ENCODE data around the gene RGS7. TPM values are rescaled to one million over a fixed set of nuclear protein-coding genes. Genes with fewer than 3 reads are reported as not detected.
"Not testable (repeated sequence)": the region's sequence is repeated elsewhere in the genome, so short reads cannot be mapped to it uniquely, and the experiment has no call there.

Gene RGS7
- total and polyA plus RNA-seq, 7 donors: 0.04 TPM; not detected in 6

DNA sequence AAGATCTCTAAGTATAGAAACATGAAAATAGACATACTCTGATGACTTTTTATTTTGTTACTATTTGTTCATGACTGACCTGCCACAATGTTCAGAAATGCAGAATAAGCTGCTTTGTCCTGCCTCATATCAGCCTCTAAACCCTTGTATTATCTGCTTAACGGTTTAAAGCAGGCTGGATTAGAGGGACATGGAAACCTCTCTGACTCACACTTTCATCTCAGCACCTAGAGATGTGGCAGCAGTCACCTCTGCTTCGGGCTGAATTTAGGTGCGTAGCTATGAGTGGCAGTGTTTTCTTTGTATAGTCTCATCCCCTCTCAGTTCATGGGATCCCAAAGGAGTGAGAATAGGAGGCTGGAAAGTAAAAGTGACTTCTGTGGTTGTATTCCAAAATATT lies 255.4 kb downstream of the RGS7 start:
- no peak for ATAC-seq
- no peaks in the 10 kb centered on the region for H3K36me3 ChIP-seq (ENCODE audit: insufficient read depth in 1 of 2, low read depth in 1 of 2)
- H3K27ac ChIP-seq: no peak overlapping the region
- no peak for DNase-seq
- 55 to 67% (median 59%) methylated on average over 3 of the region's 3 CpGs for WGBS, 3 donors
- TF ChIP-seq, protein P1, sequence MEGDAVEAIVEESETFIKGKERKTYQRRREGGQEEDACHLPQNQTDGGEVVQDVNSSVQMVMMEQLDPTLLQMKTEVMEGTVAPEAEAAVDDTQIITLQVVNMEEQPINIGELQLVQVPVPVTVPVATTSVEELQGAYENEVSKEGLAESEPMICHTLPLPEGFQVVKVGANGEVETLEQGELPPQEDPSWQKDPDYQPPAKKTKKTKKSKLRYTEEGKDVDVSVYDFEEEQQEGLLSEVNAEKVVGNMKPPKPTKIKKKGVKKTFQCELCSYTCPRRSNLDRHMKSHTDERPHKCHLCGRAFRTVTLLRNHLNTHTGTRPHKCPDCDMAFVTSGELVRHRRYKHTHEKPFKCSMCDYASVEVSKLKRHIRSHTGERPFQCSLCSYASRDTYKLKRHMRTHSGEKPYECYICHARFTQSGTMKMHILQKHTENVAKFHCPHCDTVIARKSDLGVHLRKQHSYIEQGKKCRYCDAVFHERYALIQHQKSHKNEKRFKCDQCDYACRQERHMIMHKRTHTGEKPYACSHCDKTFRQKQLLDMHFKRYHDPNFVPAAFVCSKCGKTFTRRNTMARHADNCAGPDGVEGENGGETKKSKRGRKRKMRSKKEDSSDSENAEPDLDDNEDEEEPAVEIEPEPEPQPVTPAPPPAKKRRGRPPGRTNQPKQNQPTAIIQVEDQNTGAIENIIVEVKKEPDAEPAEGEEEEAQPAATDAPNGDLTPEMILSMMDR (IDR thresholded peaks at IDR 0.05): no peak
- no peaks in the 10 kb centered on the region for H3K27me3 ChIP-seq (ENCODE audit: insufficient read depth in 3 of 3, low read length in 2 of 3)
- no peaks in the 10 kb centered on the region for H3K9me3 ChIP-seq
- intact Hi-C loops (cut with DNase I): no loop called here
- no peak overlapping the region for H3K4me3 ChIP-seq
- no peaks in the 10 kb centered on the region for H3K4me1 ChIP-seq

DNA sequence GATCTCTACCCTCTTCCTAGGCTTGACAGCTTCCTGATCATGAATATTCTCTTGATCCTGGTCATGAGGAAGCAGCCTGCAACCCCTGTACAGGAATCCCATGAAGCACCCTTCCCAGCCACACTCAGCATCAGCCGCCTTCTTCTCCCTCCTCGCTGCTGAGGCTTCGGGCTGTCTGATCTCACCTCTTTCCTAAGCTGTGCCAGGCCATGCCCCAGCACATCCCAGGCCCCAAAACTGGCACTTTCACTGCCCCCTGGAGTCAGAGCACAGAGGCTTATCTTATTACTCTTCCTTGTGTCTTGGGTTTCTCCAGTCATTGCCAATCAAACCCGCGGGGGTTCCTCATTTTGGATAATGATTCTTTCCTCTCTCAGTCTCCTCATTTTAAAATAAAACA lies 259.5 kb downstream of the RGS7 start:
- intact Hi-C loops (cut with DNase I): no loop called here
- TF ChIP-seq, protein P1 (IDR thresholded peaks at IDR 0.05): no peak
- Histone ChIP-seq H3K4me3 (no peak overlapping the region), H3K9me3 (no peaks in the 10 kb centered on the region), H3K27me3 (ENCODE audit: insufficient read depth in 3 of 3, low read length in 2 of 3) (no peaks in the 10 kb centered on the region), H3K4me1 (no peaks in the 10 kb centered on the region), H3K36me3 (ENCODE audit: insufficient read depth in 1 of 2, low read depth in 1 of 2) (no peaks in the 10 kb centered on the region), H3K27ac (no peak overlapping the region)
- 93 to 96% (median 93%) methylated on average over 5 of the region's 5 CpGs for WGBS, 3 donors
- ATAC-seq: no peak
- DNase-seq: no peak

DNA sequence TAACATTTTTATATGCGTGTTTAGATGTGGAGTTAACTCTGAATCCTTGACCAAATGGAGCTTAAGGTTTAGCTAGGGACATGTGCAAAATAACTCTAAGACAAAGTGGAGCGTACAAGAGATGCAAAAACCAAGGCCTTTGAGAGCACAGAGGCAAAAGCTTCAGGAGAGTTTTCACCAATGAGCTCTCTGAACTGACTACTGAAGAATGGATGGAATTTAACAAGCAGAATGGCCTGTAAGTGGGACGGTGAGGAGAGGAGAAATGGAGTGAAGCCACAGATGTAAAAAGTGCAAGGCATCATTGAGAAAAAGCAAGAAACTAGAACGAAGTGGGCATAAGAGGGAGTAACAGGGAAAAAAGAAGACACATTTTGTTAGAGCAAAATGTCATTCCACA lies 260.0 kb downstream of the RGS7 start:
- DNase-seq (no peak), ATAC-seq (no peak)
- H3K4me3 ChIP-seq: no peak overlapping the region
- no peaks in the 10 kb centered on the region for H3K27me3 ChIP-seq (ENCODE audit: insufficient read depth in 3 of 3, low read length in 2 of 3)
- TF ChIP-seq, protein P1 (IDR thresholded peaks at IDR 0.05): no peak
- intact Hi-C loops (cut with DNase I): no loop called here
- no peaks in the 10 kb centered on the region for H3K36me3 ChIP-seq (ENCODE audit: insufficient read depth in 1 of 2, low read depth in 1 of 2)
- no peak overlapping the region for H3K27ac ChIP-seq
- 68 to 73% (median 73%) methylated on average over 4 of the region's 4 CpGs for WGBS, 3 donors
- no peaks in the 10 kb centered on the region for H3K9me3 ChIP-seq
- no peaks in the 10 kb centered on the region for H3K4me1 ChIP-seq

DNA sequence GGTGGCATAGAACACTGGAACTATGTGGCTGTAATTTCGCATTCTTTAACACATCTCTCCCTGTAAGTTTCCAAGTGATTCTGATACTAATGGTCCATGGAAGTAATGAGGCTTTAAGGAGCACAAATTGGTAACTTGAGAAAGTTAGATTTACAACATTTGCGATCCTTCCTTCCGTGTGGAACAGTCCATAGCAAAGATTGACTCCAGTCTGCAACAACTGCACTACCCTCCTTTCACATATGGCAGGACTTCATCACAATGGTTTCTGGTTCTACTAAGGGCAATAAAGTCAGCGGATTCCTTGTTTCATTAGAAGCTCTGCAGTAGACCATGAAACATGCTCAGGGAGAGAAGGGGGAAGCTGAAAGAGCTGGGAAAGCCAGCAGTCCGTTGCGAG lies 261.2 kb downstream of the RGS7 start:
- Histone ChIP-seq H3K4me1 (no peaks in the 10 kb centered on the region), H3K27ac (no peak overlapping the region), H3K27me3 (ENCODE audit: insufficient read depth in 3 of 3, low read length in 2 of 3) (no peaks in the 10 kb centered on the region), H3K36me3 (ENCODE audit: insufficient read depth in 1 of 2, low read depth in 1 of 2) (no peaks in the 10 kb centered on the region), H3K4me3 (no peak overlapping the region), H3K9me3 (no peaks in the 10 kb centered on the region)
- TF ChIP-seq, protein P1 (IDR thresholded peaks at IDR 0.05): no peak
- intact Hi-C loops (cut with DNase I): no loop called here
- ATAC-seq (no peak), DNase-seq (no peak)
- 69 to 76% (median 72%) methylated on average over 6 of the region's 6 CpGs for WGBS, 3 donors

DNA sequence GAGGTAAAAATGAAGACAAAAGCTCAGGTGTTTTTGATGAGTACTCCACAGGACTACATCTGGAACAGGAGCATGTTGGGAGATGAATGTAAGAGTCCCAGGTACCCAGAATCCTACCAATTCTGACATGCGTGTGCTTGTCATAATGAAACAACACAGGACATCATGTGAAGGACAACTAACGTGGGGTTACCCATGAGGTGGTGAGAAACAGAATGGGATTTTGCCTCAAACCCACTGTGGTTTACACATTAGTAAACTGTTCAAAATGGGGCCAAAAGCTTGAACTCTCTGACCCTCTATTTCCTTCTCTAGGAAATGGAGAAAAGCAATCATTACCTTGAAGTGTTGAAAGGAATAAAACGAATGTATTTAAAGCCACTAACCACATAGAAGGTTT lies 266.2 kb downstream of the RGS7 start:
- Histone ChIP-seq H3K27ac (no peak overlapping the region), H3K4me1 (no peaks in the 10 kb centered on the region), H3K36me3 (ENCODE audit: insufficient read depth in 1 of 2, low read depth in 1 of 2) (no peaks in the 10 kb centered on the region), H3K4me3 (no peak overlapping the region), H3K27me3 (ENCODE audit: insufficient read depth in 3 of 3, low read length in 2 of 3) (no peaks in the 10 kb centered on the region), H3K9me3 (no peaks in the 10 kb centered on the region)
- ATAC-seq (no peak), DNase-seq (no peak)
- 75 to 77% (median 76%) methylated on average over 3 of the region's 3 CpGs for WGBS, 3 donors
- intact Hi-C loops (cut with DNase I): no loop called here
- TF ChIP-seq, protein P1 (IDR thresholded peaks at IDR 0.05): no peak

DNA sequence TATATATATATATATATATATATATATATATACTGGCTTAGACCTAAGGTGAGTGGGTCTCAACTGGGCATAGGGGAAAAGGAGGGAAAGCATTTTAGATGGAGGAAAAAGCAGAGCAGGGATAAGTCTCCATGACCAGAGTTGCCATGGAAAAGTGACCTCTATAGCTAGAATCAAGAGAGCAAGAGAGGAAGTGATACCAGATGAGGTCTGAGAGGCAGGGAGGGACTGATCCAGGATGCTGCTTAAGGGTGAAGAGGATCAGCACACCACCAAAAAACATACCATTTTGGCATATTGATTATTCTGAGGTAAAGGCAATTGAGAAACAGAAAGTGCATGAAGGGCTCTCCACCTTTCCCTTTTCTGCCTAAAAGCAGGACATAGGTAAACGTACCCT lies 267.9 kb downstream of the RGS7 start:
- H3K27ac ChIP-seq; intact Hi-C loops (cut with DNase I); ATAC-seq; H3K4me3 ChIP-seq; DNase-seq; H3K27me3 ChIP-seq (ENCODE audit: insufficient read depth in 3 of 3, low read length in 2 of 3); H3K36me3 ChIP-seq (ENCODE audit: insufficient read depth in 1 of 2, low read depth in 1 of 2); H3K4me1 ChIP-seq; H3K9me3 ChIP-seq: not testable (repeated sequence)
- WGBS, 3 donors: 59 to 83% (median 70%) methylated on average over 1 of the region's 1 CpG

DNA sequence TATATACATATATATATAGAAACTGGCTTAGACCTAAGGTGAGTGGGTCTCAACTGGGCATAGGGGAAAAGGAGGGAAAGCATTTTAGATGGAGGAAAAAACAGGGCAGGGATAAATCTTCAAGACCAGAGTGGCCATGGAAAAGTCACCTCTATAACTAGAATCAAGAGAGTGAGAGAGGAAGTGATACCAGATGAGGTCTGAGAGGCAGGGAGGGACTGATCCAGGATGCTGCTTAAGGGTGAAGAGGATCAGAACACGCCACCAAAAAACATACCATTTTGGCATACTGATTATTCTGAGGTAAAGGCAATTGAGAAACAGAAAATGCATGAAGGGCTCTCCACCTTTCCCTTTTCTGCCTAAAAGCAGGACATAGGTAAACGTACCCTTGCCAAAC lies 268.9 kb downstream of the RGS7 start:
- H3K4me1 ChIP-seq; H3K27ac ChIP-seq; H3K4me3 ChIP-seq; intact Hi-C loops (cut with DNase I); ATAC-seq; H3K9me3 ChIP-seq; H3K27me3 ChIP-seq (ENCODE audit: insufficient read depth in 3 of 3, low read length in 2 of 3); DNase-seq; H3K36me3 ChIP-seq (ENCODE audit: insufficient read depth in 1 of 2, low read depth in 1 of 2): not testable (repeated sequence)
- 77 to 89% (median 82%) methylated on average over 2 of the region's 2 CpGs for WGBS, 3 donors

All from psoas muscle (tissue), 8 donors.